GM19438 (cell line): ENCODE results near the gene PML.

Experiments
- ATAC-seq: cut with Tn5 transposase; IDR thresholded peaks from one replicate; pipeline ENCODE4 v1.9.1; 2021; ENCODE audit warnings: low read depth; ENCODE audit not compliant: unreplicated experiment

PML gene

DNA sequence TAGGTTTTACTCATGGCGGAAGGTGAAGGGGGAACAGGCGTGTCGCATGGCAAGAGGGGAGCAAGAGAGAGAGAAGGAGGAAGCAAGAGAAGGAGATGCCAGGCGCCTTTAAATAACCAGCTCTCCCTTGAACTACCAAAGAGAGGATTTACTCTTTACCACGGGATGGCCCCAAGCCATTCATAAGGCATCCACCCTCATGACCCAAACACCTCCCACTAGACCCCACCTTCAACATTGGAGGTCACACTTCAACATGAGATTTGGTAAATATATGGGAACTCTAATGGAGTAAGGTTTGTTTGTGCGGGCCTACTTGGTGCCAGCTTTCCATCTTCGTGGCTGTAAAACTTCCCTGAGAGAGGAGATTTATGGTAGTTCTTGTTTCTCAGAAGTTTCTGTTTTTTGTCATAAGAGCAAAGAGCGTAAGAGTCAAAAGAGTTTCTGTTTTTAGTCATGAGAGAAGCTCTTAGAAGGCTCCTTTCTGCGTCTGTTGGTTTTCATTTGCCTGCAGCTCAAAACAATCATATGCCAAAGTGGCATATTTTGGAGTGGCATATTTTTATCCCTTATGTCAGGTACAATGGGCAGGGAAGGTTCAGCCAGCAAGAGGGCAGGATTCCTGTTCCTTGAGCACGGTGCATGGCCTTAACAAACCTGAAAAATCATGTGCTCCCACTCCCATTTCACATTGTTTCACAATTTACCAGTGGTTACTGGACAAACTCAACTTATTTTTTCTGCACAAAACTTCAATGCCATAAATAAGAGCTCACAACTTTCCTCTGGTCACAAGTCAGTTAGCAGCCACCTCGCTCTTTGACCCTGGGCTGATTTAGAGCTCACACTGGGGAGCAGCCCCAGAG is 12.5 kb downstream of the PML start:
- ATAC-seq = no peak

GRCh38 chr15:74007820-74008371 is 13.4 kb downstream of the PML start:
- no peak for ATAC-seq

DNA sequence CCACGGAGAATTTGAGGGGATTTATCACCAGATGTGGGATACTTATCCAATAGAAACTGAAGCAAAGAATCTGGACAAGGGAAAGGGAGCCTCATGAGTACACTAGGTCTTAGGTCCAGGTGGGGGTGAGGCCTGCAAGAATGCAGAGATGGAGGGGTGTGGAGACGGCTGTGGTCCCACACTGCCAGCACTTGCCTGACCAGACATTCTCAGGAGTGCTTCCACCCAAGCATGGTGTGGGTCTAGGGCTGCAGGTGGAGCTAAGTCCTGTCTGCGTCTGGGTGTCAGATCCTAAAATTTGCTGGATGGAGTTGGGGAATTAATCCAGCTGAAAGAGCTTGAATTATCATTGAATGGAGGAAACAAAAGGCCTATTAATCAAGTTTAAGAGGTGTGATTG is 14.4 kb downstream of the PML start:
- no peak for ATAC-seq

GRCh38 chr15:74010929-74011540 is 16.5 kb downstream of the PML start:
- no peak for ATAC-seq

DNA sequence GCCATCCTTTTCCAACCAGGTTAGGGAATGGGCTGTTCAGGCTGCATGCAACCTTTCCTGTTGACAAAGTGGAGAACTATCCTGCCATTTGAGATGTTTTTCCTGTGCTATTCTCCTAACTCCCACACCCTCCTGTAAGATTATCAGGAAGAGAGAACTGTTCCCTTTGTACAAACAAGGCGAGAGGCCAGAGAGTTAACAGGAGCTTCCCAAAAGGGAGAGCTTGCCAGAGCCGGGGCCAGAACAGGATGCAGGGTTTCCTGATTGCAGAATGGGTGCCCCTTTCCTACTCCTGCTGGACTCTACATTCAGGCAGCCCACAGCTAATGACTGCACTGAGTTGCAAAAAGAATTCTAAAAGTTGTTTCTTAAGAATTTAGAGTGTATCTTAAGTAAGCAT is 17.1 kb downstream of the PML start:
- ATAC-seq = no peak

GRCh38 chr15:74013374-74013894 is 18.9 kb downstream of the PML start:
- ATAC-seq = no peak

DNA sequence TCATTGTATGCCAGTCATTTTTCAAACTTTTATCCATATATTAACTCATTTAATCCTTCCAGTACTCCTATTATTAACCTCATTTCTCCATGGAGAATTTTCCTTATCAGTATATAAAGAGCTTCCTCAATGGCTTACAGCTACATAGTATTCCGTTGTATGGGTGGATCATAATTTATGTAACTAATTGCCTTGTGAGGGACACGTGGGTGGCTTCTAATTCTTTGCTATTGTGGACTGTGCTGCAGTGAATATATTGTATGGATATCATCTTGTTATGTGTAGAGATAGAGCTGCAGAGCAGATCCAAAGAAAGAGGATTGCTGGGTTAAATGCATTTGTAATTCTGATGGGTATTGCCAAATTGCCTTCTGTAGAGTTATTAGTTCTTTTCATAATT is 25.2 kb downstream of the PML start:
- ATAC-seq = no peak

- no peak for ATAC-seq
Measured at GRCh38 chr15:74022706-74023470, 28.4 kb downstream of the PML start.

GRCh38 chr15:74024687-74025086 is 30.2 kb downstream of the PML start:
- no peak for ATAC-seq

GRCh38 chr15:74025436-74025835 is 30.9 kb downstream of the PML start:
- ATAC-seq = no peak

DNA sequence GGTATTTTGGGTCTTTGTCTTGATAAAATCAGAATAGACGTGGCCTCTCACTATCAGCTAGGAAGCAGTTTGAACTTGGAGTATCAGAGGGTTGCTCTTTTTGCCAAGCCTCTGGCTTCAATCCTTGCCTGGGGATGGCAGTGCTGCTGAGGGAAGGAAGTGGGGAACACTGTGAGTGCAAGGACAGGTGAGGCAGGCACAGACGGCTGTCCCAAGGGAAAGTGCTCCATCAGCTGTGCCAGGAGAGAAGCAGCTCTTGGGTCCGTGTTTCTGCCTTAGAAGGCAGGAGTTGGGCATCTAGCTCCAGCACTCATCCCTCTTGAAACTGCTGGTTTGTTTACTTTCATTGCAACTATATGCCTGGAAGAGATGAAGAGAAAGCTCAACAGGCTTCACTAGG is 33.2 kb downstream of the PML start:
- no peak for ATAC-seq

DNA sequence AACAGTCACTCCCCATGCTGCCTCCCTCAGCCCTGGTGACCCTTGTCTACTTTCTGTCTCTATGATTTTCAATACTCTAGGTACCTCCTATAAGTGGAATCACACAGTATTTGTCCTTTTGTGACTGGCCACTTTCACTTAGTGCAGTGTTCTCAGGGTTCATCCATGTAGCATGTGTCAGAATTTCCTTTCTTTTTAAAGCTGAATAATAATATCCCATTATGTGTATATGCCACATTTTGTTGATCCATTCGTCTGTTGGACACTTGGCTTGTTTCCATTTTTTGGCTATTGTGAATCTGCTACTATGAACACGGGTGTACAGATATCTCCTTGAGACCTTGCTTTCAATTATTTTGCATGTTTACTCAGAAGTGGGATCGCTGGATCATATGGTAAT is 34.1 kb downstream of the PML start:
- ATAC-seq = no peak

DNA sequence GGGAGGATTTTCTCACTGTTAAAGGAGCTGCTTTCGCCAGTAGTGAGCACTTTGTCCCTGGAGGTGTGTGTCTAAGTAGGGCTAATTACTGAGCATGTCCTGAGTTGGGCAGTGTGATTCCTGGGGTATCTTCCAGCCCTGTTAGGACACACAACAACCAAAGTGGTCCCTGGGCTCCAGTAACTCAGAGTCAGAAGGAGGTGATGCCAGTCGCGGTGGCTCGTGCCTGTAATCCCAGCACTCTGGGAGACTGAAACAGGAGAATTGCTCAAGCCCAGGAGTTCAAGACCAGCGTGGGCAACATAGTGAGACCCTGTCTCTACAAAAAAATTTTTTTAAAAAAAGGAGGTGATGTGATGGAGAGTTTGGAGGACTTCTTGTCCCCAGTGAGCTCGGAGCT is 37.5 kb downstream of the PML start:
- ATAC-seq = no peak

GRCh38 chr15:74032606-74033561 is 38.4 kb downstream of the PML start:
- ATAC-seq = no peak

DNA sequence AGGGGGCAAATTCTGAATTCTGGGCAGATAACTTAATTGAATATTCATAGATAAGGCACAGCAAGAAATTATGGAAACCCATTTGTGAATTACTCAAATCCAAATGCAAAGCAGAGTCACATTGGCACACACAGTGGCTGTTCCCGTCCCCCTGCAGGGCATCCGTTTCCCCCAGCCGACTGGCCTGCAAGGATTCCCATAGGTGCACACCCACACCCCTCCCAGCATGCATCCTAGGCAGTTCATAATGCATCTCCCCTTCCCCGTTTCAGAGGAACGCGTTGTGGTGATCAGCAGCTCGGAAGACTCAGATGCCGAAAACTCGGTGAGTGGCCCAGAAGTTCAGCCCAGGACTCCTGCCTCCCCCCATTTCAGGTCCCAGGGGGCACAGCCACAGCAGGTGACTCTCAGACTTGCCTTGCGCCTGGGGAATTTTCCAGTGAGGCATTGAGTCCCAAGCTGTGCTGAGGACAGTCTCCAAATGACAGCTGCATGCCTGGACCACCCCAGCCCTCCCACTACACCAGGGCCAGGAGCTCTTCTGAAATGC is 39.8 kb downstream of the PML start:
- ATAC-seq = no peak

- ATAC-seq = no peak
Measured at GRCh38 chr15:74035121-74036017, 40.9 kb downstream of the PML start.

- ATAC-seq = no peak
Measured at GRCh38 chr15:74036271-74037170, 42.0 kb downstream of the PML start.
